H9 (cell line): Measurements from ENCODE around the gene C8G. TPM values are rescaled to one million over a fixed set of nuclear protein-coding genes. Genes with fewer than 3 reads are reported as not detected.

Experiments used
- DNase-seq: peaks from one replicate; pipeline ENCODE4 v3.0.0-alpha.2; 2017
- H2AFZ ChIP-seq: one replicate; pipeline ENCODE4 v1.6.1; 2013; ENCODE audit warnings: mild to moderate bottlenecking, low read length, control low read depth, moderate library complexity
- H2AK5ac ChIP-seq: 2 replicates; pipeline ENCODE4 v1.6.1; 2013; ENCODE audit warnings: low read length, control low read depth, mixed read lengths; ENCODE audit not compliant: insufficient read length
- H2BK120ac ChIP-seq: one replicate; pipeline ENCODE4 v1.6.1; 2013; ENCODE audit warnings: low read depth, mild to moderate bottlenecking, low read length, control low read depth, inconsistent platforms; ENCODE audit not compliant: poor library complexity, severe bottlenecking
- H2BK12ac ChIP-seq: 2 replicates; pipeline ENCODE4 v1.6.1; 2013; ENCODE audit warnings: low read length, control low read depth, mixed read lengths, low read depth; ENCODE audit not compliant: insufficient read length
- H2BK15ac ChIP-seq: 2 replicates; pipeline ENCODE4 v1.6.1; 2013; ENCODE audit warnings: low read depth, low read length, control low read depth
- H2BK20ac ChIP-seq: one replicate; pipeline ENCODE4 v1.6.1; 2013; ENCODE audit warnings: low read depth, mild to moderate bottlenecking, low read length, control low read depth, inconsistent platforms; ENCODE audit not compliant: poor library complexity, severe bottlenecking
- H2BK5ac ChIP-seq: 2 replicates; pipeline ENCODE4 v1.6.1; 2013; ENCODE audit warnings: low read length, control low read depth, mixed read lengths; ENCODE audit not compliant: insufficient read length
- H3K14ac ChIP-seq: 2 replicates; pipeline ENCODE4 v1.6.1; 2013; ENCODE audit warnings: low read length, control low read depth; ENCODE audit not compliant: insufficient read depth
- H3K18ac ChIP-seq: 2 replicates; pipeline ENCODE4 v1.6.1; 2013; ENCODE audit warnings: low read depth, mild to moderate bottlenecking, mixed read lengths, low read length, control low read depth; ENCODE audit not compliant: insufficient read length
- H3K23ac ChIP-seq: 2 replicates; pipeline ENCODE4 v1.6.1; 2013; ENCODE audit warnings: low read length, control low read depth, mixed read lengths, low read depth; ENCODE audit not compliant: insufficient read length
- H3K23me2 ChIP-seq: 2 replicates; pipeline ENCODE4 v1.6.1; 2013; ENCODE audit warnings: low read depth, mild to moderate bottlenecking, mixed read lengths, low read length, control low read depth; ENCODE audit not compliant: insufficient read length, poor library complexity, severe bottlenecking
- H3K27ac ChIP-seq: 2 replicates; pipeline ENCODE4 v1.5.1; 2013; ENCODE audit warnings: low read length, control low read depth, mixed read lengths, low read depth; ENCODE audit not compliant: insufficient read length
- H3K27me3 ChIP-seq: 2 replicates; pipeline ENCODE4 v1.6.1; 2013; ENCODE audit warnings: low read length, control low read depth, inconsistent platforms; ENCODE audit not compliant: insufficient read depth
- H3K4ac ChIP-seq: 2 replicates; pipeline ENCODE4 v1.6.1; 2013; ENCODE audit warnings: low read depth, mild to moderate bottlenecking, control low read depth, inconsistent platforms, low read length, moderate library complexity
- H3K4me1 ChIP-seq: 2 replicates; pipeline ENCODE4 v1.6.1; 2013; ENCODE audit warnings: low read length, control low read depth, inconsistent platforms; ENCODE audit not compliant: insufficient read depth
- H3K4me2 ChIP-seq: 2 replicates; pipeline ENCODE4 v1.6.1; 2013; ENCODE audit warnings: low read length, control low read depth, mixed read lengths; ENCODE audit not compliant: insufficient read length, insufficient read depth
- H3K56ac ChIP-seq: 2 replicates; pipeline ENCODE4 v1.6.1; 2013; ENCODE audit warnings: low read depth, mild to moderate bottlenecking, mixed read lengths, low read length, control low read depth; ENCODE audit not compliant: insufficient read length
- H3K79me1 ChIP-seq: 2 replicates; pipeline ENCODE4 v1.6.1; 2013; ENCODE audit warnings: low read depth, mild to moderate bottlenecking, moderate library complexity, low read length, control low read depth, inconsistent platforms; ENCODE audit not compliant: insufficient read depth, poor library complexity, severe bottlenecking
- H3K79me2 ChIP-seq: 2 replicates; pipeline ENCODE4 v1.6.1; 2013; ENCODE audit warnings: low read length, control low read depth, inconsistent platforms; ENCODE audit not compliant: insufficient read depth
- H3K9ac ChIP-seq: 2 replicates; pipeline ENCODE4 v1.6.1; 2013; ENCODE audit warnings: low read length, control low read depth, mixed read lengths; ENCODE audit not compliant: insufficient read length; ENCODE audit errors: extremely low read depth
- H3K9me3 ChIP-seq: one replicate; pipeline ENCODE4 v1.6.1; 2013; ENCODE audit warnings: low read depth, low read length, inconsistent platforms; ENCODE audit not compliant: control insufficient read depth
- H3T11ph ChIP-seq: one replicate; pipeline ENCODE4 v1.6.1; 2013; ENCODE audit warnings: mild to moderate bottlenecking, low read length, control low read depth, inconsistent platforms
- H4K20me1 ChIP-seq: one replicate; pipeline ENCODE4 v1.6.1; 2013; ENCODE audit not compliant: control insufficient read depth, insufficient read length, insufficient read depth
- H4K5ac ChIP-seq: 2 replicates; pipeline ENCODE4 v1.6.1; 2013; ENCODE audit warnings: low read depth, mild to moderate bottlenecking, mixed read lengths, low read length, control low read depth; ENCODE audit not compliant: insufficient read length
- H4K8ac ChIP-seq: replicated peaks from 2 replicates; pipeline ENCODE4 v1.6.1; 2013; ENCODE audit warnings: low read length, control low read depth, mixed read lengths, low read depth; ENCODE audit not compliant: insufficient read length
- H4K91ac ChIP-seq: 2 replicates; pipeline ENCODE4 v1.6.1; 2013; ENCODE audit warnings: low read depth, mild to moderate bottlenecking, moderate library complexity, mixed read lengths, low read length, control low read depth; ENCODE audit not compliant: insufficient read length
- H3K27ac Mint-ChIP-seq, 3 experiments: 2 replicates in 2 of 3; 3 replicates in 1 of 3; pipeline ENCODE4 v1.8.0; 2020 to 2021; ENCODE audit warnings: mixed read lengths in 3 of 3, mild to moderate bottlenecking in 1 of 3, moderate library complexity in 1 of 3
- H3K27me3 Mint-ChIP-seq: 2 replicates; pipeline ENCODE4 v1.8.0; 2021; ENCODE audit warnings: low read depth, mild to moderate bottlenecking, moderate library complexity, mixed read lengths
- H3K36me3 Mint-ChIP-seq, 3 experiments: 2 replicates in 2 of 3; 3 replicates in 1 of 3; pipeline ENCODE4 v1.8.0; 2020 to 2021; ENCODE audit warnings: low read depth in 3 of 3, mixed read lengths in 3 of 3; ENCODE audit not compliant: insufficient read depth in 1 of 3
- H3K4me1 Mint-ChIP-seq, 2 experiments: 2 replicates each; pipeline ENCODE4 v1.8.0; 2020; ENCODE audit warnings: mixed read lengths in 2 of 2
- H3K4me3 Mint-ChIP-seq, 2 experiments: 2 replicates in 1 of 2; 3 replicates in 1 of 2; pipeline ENCODE4 v1.8.0; 2020 to 2021; ENCODE audit warnings: mild to moderate bottlenecking in 2 of 2, mixed read lengths in 2 of 2, moderate library complexity in 1 of 2
- H3K9me3 Mint-ChIP-seq, 2 experiments: 2 replicates in 1 of 2; 3 replicates in 1 of 2; pipeline ENCODE4 v1.8.0; 2020; ENCODE audit warnings: mild to moderate bottlenecking in 2 of 2, mixed read lengths in 2 of 2, moderate library complexity in 1 of 2
- WGBS: extraction: QIAGEN DNeasy Blood & Tissue Kit; methylation state at CpG from one replicate; pipeline ENCODE4 v1.1.7; 2013; ENCODE audit warnings: missing lambda C conversion rate, low lambda C conversion rate, mixed read lengths; ENCODE audit not compliant: insufficient read length; ENCODE audit errors: extremely low coverage; 5-methylcytosine and 5-hydroxymethylcytosine counted together
- total RNA-seq: library from RNA; stranded (reverse); gene quantifications from 2 replicates; pipeline ENCODE4 v1.2.1, GENCODE V29; 2021
- TF ChIP-seq, protein P1 (sequence below): fragments of 200-600 bp; sonication (generic); conservative IDR thresholded peaks from 3 replicates; pipeline ENCODE4 v1.8.0; 2021; ENCODE audit warnings: antibody characterized with exemption, mild to moderate bottlenecking

C8G gene
- total RNA-seq, 1 experiment from 2014 or later: 0.96 TPM

DNA sequence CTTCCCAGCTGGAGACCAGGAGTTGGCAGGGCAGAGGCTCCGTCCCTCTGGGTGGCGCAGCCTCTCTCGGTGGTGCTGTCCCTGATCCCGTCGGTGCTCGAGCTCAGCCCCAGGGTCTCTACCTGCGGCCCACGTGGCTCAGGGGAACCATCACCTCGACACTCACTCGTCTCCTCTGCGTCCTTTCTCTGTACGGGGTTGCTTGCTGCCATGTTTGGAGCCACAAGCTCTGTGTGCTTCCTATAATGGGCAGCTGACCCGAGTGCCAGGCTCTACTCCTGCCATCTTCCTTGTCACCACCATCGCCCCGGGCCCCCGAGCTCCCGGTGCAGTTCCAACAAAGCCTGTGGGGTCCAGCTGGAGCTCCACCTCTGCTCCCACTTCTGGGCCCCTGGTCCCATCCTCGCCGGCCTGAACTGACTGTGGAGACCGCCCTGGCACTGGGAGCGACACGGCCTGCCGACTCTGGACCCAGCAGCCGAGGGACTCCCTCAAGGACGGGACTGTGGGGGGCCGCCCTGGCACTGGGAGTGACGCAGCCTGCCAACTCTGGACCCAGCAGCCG is 5.5 kb upstream of the C8G start:
- H3K79me2 ChIP-seq: no peaks in the 10 kb centered on the region
- no peak overlapping the region for H3K27ac ChIP-seq
- H3K4me2 ChIP-seq: no peak overlapping the region
- no peaks in the 10 kb centered on the region for H3K27me3 ChIP-seq
- H2BK15ac ChIP-seq: no peak overlapping the region
- H3K27me3 Mint-ChIP-seq: peaks cover 3% of the 10 kb centered on the region; the same call in 1 of the 2 replicates
- no peak overlapping the region for H3K14ac ChIP-seq
- H4K91ac ChIP-seq: no peak overlapping the region
- no peaks in the 10 kb centered on the region for H3K9me3 Mint-ChIP-seq
- H2BK120ac ChIP-seq: no peak overlapping the region
- H3K4ac ChIP-seq: no peak overlapping the region
- H3K4me1 Mint-ChIP-seq: peaks cover 5 to 7% of the 10 kb centered on the region in 2 experiments
- H2AFZ ChIP-seq: no peak overlapping the region
- TF ChIP-seq, protein P1, sequence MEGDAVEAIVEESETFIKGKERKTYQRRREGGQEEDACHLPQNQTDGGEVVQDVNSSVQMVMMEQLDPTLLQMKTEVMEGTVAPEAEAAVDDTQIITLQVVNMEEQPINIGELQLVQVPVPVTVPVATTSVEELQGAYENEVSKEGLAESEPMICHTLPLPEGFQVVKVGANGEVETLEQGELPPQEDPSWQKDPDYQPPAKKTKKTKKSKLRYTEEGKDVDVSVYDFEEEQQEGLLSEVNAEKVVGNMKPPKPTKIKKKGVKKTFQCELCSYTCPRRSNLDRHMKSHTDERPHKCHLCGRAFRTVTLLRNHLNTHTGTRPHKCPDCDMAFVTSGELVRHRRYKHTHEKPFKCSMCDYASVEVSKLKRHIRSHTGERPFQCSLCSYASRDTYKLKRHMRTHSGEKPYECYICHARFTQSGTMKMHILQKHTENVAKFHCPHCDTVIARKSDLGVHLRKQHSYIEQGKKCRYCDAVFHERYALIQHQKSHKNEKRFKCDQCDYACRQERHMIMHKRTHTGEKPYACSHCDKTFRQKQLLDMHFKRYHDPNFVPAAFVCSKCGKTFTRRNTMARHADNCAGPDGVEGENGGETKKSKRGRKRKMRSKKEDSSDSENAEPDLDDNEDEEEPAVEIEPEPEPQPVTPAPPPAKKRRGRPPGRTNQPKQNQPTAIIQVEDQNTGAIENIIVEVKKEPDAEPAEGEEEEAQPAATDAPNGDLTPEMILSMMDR: no peak
- H3K56ac ChIP-seq: no peak overlapping the region
- H3K79me1 ChIP-seq: no peaks in the 10 kb centered on the region
- DNase-seq: no peak
- no CpG with 5 or more reads among the region's 28 CpGs for WGBS
- no peak overlapping the region for H3K4me3 Mint-ChIP-seq
- no peak overlapping the region for H2BK20ac ChIP-seq
- no peak overlapping the region for H4K8ac ChIP-seq
- H4K20me1 ChIP-seq: no peaks in the 10 kb centered on the region
- H3K23me2 ChIP-seq: peaks cover 3% of the 10 kb centered on the region
- H3K9ac ChIP-seq: no peak overlapping the region
- H2AK5ac ChIP-seq: no peak overlapping the region
- no peak overlapping the region for H3K23ac ChIP-seq
- peak overlapping the region in 2 of 3 experiments; percentile 34 to 49; a peak in 4 of 7 replicates for H3K27ac Mint-ChIP-seq
- peaks cover 6 to 64% (median 41%) of the 10 kb centered on the region in 3 experiments; a peak in 5 of 7 replicates for H3K36me3 Mint-ChIP-seq
- H2BK12ac ChIP-seq: no peak overlapping the region
- no peak overlapping the region for H3T11ph ChIP-seq
- H3K4me1 ChIP-seq: no peaks in the 10 kb centered on the region
- H2BK5ac ChIP-seq: no peak overlapping the region
- no peaks in the 10 kb centered on the region for H3K9me3 ChIP-seq
- H4K5ac ChIP-seq: no peak overlapping the region
- H3K18ac ChIP-seq: no peak overlapping the region
